NCI-H69 (cell line): Measurements from ENCODE around the gene RALGAPB.
A peak's percentile ranks its signal among the peaks of the same experiment; 100 is the strongest.
"Not testable (repeated sequence)": the region's sequence is repeated elsewhere in the genome, so short reads cannot be mapped to it uniquely, and the experiment has no call there.

Source experiments
- DNase-seq: peaks from one replicate; lab custom pipeline; 2025; lab: John Stamatoyannopoulos, UW

Gene RALGAPB

DNA sequence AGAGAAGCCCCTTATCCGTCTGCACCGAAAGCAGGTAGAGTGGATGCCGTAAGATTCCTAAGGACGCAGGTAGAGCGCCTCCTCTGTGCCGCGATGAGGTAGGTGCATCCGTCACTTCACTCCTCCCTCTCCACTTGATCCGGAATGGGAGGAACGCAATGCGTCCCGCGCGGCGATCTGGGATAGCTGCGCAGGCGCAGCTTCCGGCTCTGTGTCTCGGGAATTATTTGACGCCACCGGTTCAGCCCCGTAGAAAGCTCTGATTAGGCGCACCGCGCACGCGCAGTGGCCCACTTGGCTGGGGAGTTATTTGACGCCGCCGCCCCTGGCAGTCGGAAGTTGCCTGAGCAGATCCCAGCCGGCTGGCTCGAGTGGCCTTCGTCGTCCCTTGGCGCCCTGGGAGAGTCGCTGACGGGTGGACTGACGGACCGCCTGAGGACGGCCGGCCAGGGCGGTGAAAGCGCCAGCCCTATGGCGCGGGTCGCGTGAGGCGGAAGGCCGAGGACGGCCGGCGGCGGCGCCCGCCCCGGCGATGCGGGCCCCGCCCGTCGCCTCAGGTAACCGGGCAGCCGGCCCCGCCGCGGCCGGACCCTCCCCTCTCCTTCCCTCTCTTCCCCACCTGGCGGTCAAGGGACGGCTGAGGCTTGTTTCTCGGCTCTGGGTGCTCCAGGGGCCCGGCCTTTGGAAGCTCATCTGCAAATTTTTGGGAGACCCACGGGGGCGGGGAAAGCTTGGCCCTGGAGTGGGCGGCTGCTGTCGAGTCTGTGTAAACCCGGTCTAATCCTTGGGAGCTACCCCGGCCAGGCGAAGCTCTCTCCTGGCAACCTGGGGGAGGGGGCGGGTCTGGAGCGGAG lies at the start of gene RALGAPB:
RALGAPB (plus strand) TSS at position 331 of the 854 bp plus-strand sequence. CDS start 15,590 bp downstream, outside the sequence.
- DNase-seq = peak; percentile 97

DNA sequence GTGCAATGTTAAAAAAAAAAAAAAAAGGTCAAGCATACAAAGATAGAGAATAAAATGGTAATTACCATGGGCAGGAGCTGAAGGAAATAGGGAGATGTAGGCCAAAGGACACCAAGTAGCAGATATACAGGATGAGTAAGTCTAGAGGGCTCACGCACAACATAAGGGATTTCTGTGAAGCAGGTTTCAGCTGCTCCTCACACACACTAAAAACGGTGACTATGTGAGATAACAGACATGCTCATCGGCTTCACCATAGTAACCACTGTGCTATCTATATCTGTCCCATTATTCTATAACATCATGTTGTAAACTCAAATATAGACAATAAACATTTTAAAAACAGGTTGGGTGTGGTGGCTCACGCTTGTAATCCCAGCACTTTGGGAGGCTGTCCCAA lies 49.1 kb upstream of the RALGAPB start:
- no peak for DNase-seq

DNA sequence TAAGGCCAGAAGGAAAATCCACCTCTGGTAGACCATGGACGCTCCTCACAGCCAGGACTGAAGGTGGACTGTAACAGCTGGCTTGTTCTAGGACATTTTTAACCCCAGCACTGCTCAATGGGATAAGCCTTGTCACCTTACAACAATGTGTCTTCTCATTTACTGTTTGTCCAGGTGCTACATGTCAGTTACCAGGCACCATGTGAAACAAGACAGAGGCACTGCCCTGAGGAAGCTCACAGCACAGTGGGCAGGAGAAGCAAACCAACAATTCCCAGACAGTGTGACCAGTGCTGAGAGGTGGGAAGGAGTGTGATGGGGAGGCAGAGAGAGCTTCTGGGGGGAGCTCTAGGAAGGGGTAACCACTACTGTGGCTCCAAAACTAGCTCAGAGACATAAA lies 48.2 kb upstream of the RALGAPB start:
- no peak for DNase-seq

DNA sequence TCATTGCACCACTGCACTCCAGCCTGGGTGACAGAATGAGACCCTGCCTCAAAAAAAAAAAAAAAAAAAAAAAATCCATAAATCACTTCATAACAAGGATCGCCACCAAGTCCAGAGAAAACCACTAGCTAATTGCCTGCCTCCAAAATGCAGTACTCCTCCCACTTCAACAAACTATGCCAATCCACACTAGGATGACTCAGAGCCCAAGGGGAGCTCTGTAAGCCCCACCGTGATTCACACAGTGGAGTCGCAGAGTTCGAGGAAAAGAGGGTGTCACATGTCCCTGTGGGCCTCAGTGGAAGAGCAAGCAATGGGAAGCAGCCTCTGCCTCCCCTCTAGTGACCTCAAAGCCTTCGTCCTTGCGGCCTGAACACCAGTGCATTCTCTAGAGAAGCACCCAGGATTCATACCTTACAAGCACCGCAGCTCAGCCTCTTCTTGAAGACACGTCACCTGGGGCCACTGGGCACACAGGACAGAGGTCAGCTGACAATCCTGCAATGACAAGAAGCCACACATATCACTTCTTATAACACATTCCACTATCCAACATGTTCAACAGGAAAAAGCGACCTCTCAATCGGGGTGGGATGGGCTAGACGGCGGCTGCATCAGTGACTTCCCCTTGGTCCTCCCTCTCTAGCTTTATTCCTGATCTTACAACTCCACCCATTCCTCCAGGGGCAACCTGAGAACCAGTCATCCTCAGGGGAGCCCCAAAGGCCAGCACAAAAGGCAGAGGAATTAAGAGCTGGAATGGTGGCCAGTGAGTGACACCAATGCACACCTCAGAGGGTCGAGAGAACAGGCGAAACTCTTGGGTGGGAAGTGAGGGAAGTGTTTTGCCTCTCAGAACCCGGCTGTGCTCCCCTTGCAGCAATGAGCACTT lies 46.4 kb upstream of the RALGAPB start:
- no peak for DNase-seq

DNA sequence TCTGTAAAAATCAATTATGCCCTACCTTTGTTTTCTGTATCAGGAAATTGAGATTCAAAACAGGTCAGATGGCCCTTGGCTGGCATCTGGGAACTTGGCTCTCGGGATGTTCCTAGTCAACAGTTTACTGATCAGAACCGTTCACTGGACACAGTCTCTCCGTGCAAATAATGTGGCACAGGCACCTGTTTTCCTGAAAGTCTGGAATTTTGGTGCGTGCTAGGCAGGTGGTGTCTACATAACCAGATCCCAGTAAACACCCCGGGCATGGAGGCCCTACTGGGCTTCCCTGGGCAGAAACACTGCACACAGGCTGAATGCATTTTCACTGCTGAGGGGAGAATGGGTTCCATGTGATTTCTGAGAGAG lies 45.0 kb upstream of the RALGAPB start:
- DNase-seq = no peak

DNA sequence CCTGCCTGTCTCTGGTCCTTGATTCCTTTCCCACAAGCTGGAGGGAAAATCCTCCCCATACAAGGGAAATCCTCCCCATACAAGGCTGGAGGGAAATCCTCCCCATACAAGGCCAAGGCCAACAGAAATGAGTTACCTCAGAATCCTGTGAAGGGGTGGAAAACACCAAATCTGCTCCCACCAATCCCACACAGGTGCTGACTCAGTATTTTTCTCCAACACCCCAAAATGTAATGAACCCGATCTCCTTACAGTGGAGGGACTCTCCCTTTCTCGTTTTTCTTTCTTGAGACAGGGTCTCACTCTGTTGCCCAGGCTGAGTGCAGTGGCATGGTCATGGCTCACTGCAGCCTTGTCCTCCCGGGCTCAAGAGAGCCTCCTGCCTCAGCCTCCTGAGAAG lies 43.8 kb upstream of the RALGAPB start:
- no peak for DNase-seq

DNA sequence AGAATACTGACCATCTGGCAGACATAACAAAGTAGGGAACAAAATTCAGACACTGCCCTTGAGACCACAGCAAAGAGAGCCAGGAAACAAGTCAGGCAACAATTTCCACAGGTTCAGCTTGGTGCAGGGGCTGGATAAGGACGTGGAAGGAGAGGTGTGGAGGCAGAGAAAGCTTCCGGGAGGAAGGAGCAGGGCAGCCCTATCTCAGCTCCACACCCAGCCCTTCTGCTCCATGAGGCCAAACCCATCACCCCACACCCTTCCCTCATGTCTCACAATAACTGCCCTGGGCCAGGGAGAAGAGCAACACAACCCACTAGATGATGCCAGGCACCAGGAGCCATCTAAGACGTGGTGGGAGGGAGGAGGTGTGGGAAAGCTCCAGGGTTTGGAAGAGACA lies 43.3 kb upstream of the RALGAPB start:
- DNase-seq = no peak

DNA sequence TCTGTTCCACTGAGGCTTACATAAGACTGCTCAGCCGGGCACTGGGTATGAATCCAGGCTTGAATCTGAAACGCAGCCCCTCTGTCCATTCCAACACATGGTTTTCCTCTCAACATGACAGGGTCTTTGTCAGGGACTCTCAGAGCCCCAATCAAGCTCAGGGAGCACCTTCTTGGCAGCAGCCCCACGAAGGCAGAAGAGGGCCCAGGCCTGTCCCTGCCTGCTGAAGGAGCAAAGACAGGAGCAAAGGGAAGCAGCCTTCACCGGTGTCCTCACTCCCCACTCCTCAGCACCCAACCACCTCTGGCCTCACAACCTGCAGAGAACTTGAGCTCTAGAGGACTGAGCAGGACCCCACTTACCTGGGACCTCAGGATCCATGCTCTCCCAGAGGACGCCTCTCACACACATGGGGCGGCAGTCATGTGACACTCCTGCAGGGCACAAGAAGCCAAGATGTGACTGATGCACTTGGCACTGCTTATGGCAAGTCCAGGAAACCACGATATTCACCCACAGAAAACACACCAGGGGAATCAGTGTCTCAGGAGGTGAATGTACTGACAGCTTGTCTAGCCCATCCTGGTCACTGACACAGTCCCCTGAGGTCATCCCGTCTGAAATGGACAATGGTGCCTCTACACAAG lies 41.8 kb upstream of the RALGAPB start:
- DNase-seq = no peak

DNA sequence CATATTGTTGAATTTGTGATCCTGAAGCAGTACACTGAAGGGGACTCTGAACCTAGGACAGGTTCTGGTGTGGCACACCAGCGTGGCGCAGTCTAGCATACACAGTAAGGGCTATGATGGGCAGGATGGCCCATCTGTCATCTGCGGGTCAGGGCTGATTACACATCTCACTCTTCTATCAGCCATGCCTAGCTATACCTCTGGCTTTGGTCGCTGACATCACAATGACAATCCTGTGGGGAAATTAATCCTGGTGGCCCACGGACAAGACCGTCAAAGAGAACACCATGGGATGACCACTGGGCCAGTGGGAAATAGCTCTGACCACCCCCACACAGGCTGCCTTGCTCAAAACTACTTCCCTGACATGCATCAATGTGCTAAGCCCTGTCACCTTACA lies 40.4 kb upstream of the RALGAPB start:
- no peak for DNase-seq

DNA sequence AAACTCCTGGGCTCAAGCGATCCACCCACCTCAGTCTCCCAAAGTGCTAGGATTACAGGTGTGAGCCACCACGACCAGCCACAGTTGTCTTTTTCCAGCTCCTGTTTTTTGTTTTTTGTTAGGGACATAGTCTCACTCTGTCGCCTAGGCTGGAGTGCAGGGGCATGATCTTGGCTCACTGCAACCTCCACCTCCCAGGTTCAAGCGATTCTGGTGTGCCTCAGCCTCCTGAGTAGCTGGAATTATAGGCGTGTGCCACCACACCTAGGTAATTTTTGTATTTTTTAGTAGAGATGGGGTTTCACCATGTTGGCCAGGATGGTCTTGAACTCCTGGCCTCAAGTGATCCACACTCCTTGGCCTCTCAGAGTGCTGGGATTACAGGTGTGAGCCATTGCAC lies 39.8 kb upstream of the RALGAPB start:
- not testable (repeated sequence) for DNase-seq

DNA sequence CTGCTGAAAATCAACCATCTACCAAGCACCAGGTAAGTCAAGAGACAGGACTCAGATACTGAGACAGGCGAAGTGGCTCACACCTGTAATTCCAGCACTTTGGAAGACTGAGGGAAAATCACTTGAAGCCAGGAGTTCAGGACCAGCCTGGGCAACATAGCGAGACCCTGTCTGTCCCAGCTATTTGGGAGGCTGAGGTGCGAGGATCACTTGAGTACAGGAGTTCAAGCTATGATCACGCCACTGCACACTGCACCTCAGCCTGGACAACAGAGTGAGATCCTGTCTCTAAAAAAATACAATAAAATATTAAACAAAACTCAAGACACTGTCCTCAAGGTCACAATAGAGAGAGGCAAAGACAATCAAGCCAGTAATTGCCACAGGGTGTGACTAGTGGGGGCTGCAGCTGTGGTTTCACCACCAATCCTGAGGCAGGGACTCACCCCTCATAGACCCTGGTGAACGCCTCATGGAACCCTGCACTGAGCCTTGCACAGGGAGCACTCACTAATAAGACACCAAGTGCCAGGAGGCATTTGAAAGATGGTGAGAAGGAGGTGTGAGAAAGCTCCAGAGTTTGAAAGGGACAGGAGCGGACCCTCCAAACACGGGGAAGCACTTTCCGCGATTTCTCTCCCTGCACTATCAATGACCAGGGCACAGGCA lies 39.2 kb upstream of the RALGAPB start:
- no peak for DNase-seq

DNA sequence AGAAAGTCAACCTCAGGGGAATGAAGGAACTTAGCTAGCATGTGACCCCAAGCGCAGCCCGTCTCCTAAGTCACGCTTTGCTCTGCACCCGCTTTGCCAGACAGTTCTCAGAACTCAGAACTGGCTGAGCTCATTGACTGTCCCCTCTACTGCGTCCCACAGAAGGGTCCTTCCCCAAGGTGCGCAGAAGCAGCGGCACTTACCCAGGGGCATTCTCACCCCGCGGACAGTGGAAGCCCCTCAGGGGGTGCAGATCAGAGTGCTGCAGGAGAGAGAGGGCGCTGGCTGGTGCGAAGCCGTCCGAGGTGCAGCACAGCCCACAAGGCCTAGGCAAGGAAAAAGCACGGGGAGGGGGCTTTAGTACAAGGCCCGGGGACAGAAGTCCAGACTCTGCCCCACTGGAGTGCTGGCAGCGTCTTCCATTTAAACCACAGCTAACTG lies 38.3 kb upstream of the RALGAPB start:
- DNase-seq = no peak

DNA sequence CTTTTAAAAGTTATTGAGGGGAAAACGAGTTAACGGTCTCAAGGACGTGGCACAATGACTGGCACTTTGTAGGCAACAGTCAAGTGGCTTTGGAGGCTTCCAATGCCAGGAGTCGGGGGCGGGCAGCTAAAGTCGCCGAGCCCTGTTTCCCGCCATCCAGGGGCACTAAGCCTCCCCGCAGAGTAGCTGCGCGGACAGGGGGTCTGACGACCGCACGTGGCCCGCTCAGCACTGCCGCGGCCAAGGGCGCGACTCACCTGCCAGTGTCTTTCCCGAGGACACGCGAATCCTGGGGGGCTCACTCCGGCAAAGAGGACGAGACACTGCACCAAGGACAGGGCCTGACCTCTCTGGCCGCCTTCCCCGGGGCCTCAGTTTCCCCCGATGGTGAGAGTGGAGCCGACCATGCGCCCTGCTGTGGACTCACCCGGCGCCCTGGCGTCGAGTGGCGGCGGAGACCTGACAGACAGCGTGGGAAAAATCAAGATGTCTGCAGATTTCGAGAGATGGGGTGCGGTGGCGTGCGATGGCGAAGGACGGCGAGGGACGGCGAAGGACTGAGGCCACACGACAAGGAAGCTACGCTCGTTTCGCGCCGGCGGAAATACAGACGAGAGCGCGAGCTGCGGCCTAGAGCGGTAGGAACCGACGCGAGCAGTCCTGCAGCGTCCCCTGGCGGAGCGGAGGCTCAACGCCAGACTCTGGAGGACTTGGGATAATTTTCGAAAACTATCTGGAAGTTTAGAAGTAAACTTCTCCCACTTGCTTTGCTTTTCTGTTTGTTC lies 37.7 kb upstream of the RALGAPB start, which contains the start of gene SNHG17:
SNHG17 (minus strand) TSS at position 559 of the 785 bp plus-strand sequence.
- DNase-seq = peak; percentile 94

DNA sequence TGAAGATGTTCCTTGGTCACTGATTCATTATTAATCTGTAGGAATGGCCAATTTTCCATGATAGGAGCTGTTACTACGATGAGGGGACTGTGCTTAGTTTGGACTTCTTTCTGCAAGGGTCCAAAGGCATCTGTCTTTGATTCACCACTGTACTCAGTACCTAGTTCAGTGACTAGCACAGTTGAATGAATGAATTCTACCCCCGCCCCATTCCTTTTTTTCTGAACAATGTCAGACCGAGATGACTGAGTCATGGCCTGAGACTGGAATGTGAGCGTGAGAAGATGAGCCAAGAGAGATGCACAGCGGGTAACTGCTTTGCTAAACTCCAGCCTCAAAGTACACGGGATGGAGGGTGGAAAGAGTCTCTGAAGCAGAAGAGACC lies 37.1 kb upstream of the RALGAPB start:
- DNase-seq = no peak

DNA sequence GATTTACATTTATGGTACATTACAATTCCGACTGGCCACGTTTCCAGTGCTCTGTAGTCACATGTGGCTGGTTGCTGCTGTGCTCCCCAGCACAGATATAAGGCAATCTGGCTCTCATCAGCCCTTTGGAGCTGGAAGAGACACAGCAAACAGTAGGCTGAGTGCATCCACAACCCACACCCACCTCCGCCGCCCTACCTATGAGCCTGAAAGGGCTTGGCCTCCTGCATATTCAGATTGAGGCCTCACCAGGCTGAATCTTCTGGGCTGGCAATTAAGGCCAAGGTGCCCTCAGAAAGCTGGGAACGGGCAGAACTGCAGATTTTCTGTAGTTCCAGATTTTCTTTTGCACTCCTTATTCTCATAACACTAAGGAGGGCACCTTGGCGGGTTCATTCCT lies 34.8 kb upstream of the RALGAPB start:
- no peak for DNase-seq

DNA sequence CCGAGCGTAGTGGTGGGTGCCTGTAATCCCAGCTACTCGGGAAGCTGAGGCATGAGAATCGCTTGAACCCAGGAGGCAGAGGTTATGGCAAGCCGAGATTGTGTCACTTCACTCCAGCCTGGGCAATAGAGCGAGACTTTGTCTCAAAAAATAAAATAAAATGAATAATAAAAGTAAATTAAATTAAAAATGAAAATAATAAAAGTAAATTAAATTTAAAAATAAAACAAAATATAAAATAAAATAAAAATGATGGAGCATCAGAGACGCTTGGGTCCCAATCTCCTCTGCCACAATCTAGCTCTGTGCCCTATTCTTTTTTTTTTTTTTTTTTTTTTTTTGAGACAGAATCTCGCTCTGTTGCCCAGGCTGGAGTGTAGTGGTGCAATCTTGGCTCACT lies 31.5 kb upstream of the RALGAPB start:
- DNase-seq = not testable (repeated sequence)

DNA sequence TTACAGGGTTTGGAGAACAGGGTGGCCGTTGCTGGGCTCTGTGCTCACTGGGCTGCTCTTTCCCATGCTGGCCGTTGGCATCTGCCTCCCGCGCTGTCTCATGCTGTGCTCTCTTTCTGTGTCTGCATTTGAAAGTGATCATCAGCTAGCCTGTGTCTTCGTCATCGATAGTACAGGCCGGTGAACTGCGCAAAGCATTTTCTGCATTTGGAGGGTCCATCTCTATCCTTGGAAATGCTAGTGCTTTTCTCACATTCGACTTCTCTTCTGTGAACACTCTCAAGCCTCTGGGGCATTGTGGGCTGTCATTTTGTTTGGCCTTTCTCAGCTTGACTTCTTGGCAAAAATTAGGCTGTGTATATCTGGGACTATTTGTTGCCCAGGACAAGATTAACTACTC lies 30.7 kb upstream of the RALGAPB start:
- no peak for DNase-seq

DNA sequence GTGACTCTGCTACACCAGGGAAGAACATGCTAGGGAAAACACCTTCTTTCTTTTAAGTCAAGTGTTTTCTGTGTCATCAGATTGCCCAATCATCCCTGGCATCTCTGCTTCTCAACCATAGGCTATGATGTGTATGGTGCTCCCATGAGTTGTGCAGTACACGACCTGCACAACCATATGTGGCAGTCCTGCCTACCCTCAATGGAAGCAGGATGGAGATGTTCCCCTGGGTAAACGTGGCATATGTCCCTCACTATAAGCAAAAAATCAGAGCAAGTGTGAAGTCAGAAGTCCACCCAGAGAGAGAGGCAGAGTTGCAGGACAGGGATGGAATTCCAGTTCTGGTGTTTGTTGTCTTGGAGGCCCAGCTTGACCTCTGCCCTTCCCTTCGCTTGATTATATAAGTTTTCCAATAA lies 27.3 kb upstream of the RALGAPB start:
- no peak for DNase-seq

DNA sequence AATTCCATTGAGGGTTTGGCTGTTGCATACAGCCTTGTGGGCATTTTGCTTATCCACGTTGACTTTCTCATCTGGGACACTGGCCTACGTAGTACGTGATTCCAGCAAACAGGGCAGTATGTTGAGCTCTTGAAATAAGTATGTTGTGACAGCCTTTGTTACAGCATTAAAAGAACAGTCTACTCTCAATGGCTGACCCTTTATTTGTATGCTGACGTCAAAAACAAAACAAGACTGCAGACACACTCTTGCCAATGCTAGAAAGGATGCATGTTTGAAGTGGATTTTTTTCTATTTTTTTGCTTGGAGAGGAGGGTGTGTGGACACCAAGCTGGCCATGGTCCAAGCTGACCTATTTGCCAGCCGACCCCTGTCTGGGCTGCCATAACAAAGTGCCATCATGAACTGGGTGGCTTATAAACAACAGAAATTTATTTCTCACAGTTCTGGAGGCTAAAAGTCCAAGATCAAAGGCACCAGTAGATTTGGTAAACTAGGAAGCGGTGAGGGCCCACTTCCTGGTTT lies 26.7 kb upstream of the RALGAPB start:
- no peak for DNase-seq

DNA sequence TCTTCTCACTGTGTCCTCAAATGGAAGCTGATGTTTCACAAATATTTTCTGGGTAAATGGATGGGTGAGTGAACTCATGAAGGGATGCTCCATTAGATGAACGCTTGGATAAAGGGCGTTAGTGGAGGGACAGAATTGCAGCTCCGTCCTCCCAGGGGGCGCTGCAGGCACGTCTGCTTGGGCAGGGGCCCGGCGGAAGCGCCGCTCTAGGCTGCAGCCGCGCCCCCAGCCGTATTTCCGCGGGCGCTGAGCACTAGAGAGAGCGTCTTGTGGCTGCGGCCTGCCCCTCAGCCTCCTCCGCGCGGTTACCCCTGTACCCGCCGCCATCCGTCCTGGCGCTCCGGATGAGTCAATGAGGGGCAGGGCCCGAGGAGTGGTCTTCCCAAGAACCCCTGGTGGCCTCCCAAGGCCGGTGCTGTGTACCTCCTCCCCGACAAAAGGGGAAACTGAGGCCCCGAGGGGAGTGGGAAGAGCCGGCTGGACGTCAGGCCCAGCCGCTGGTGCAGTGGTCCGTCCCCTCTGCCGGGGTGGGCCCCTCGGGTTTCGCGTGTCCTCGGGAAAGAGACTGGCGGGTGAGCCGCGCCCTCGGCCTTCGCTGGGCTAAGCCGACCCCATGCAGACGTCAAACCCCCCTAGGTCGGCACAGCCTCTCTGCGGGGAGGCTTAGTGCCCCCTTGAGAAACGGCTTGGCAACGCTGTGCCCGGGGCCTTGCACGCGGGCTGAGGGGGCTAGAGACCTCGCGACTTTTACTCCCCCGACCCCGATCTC lies 26.0 kb upstream of the RALGAPB start:
- peak; percentile 92 for DNase-seq
